DMS 273 (cell line): ENCODE measurements around the gene WDR33.
A peak's percentile ranks its signal among the peaks of the same experiment; 100 is the strongest.

Experiments
- DNase-seq: peaks from one replicate; lab custom pipeline; 2025; ENCODE audit not compliant: unreplicated experiment; lab: John Stamatoyannopoulos, UW

Gene WDR33

DNA sequence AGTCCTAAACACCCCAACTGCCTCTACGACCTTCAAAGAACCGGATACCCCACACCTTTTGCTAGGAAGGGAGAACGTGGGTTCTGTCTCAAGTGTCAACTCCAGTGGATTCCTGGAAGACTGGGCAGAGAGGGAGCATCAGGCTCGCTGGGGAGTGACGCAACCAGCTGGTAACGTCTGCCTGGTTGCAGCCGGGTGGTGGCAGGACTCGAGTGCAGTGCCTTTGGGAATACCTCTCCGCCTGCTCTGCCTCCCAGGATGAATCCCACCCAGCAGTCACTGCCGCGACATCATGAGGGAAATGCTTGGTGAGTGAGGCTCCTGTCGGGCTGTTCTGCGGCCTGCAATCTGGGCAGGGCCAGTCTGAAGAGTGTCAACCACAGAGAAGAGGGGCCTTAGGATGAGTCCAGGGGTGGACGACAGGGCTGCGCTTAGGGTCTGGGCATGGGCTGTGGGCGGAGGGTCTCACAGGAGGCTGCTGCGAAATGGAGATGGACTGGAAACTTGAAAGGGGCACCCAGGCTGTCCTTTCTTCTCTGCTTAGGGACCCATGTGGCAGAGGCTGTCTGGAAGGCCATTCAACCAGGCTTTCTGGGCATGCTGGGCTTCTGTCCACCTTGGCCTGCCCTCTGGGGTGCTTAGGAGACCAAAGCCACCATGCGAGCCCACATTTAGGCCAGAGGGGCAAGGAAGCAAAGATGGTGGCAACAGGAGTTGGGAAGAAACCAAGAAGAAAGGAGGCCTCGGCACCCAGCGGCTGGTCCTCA, 152.1 kb downstream of the WDR33 start:
- DNase-seq: no peak

DNA sequence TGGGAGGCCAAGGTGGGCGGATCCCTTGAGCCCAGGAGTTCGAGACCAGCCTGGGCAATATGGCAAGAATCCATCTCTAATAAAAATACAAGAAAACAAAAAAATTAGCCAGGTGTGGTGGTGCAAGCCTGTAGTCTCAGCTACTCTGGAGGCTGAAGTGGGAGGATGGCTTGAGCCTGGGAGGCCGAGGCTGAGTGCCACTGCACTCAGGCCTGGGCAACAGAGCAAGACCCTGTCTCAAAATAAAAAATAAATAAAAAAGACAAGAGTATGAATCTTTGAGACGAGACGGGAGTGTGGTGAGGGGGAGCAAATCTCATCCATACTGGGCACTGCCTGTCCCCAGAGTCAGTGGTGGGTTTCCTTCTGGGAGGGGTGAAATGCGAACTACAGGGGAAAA, 152.8 kb downstream of the WDR33 start:
- no peak for DNase-seq

DNA sequence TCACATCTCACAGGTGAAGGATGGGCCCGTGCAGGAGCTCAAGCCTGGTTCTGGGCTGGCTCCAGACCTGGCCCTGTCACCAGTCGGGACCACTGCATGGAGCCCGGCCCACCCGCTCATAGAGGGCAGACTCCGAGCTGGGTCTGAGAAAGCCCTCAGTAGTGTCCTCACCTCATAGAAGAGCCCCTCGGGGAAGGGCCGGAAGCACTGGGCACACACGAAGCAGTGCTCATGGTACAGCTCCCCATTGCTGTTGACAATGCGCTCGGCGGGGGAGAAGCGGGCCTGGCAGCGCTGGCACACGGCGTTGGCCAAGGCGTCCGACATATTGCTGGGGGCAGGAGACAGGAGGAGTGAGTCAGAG, 153.8 kb downstream of the WDR33 start:
- DNase-seq: no peak

DNA sequence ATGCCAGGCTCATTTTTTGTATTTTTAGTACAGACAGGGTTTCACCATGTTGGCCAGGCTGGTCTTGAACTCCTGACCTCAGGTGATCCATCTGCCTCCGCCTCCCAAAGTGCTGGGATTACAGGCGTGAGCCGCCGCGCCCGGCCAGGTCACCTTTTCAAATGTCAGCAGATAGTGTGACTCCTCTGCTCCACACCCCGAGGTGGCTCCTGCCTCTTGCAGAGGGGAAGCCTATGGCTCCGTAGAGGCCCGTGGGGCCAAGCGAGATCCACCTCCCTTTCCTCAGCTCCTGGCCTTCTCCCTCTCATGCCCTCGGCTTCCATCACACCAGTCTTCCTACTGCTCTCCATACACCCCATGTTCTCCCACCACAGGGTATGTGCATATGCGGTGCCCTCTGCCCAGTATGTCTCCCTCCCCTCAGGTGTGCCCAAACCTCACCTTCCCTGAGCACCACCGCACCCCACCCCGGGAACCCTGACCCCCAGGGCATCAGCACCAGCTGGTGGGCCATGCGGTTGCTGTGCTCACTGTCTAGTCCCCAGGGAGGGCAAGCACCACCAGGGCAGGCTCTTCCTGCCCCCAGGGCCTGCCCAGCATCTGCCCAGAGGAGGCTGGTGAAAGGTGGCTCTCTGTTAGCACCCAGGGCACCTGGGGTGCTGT, 154.3 kb downstream of the WDR33 start:
- DNase-seq: no peak

DNA sequence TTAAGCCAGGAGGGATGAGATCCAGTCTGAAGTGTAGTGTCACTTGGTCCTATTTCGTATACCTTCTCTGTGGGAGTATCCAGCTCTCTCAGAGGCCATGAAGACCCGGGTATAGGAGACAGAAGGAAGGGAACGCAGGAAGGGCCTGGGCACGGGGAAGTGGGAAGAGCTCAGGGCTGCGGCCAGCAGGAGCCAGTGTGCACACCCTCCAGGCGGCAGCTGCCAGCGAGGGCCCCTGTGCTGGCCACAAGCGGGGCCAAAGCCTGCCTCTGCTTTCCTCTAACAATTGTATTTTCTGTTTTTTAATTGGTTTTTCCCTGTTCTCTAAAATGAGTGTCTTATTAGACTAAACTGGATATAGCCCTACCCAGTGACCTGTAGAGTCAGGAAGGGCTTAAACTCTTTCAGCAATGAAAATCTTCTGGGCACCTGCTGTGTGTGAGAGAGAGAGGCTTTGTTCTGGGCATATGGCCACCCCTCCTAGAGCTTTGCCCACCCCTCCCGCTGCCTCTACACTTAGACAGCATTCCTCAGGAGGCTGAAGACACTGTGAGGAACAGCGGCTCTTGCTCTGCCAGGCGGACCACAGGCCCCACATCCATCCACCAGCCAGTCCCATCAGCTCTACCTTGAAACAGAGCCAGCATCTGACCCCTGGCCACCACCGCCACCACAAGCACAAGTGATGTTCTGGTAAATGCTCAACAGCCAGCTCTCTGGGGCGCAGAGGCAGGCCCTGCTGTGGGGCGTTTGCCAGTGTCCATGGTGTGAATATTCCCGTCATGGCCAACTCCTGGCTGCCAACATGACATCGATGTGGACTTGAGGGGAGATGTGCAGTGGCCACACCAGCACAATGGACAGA, 155.5 kb downstream of the WDR33 start:
- DNase-seq: no peak

DNA sequence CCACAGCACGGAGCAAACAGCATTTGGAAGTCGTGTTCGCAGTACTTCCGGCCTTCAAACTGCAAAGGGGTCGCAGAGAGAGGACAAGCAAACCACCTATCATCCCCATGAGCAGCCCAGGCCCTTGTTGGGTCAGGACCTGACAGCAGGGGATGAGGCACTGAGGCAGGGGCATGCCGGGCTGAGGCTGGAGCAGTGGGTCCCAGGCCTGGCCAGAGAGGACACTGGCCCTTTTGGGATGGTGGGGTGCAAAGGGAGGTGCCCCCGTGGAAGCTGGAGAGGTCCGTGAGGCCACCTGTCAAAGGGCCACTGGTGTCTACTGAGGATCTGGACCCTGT, 156.2 kb downstream of the WDR33 start:
- no peak for DNase-seq

DNA sequence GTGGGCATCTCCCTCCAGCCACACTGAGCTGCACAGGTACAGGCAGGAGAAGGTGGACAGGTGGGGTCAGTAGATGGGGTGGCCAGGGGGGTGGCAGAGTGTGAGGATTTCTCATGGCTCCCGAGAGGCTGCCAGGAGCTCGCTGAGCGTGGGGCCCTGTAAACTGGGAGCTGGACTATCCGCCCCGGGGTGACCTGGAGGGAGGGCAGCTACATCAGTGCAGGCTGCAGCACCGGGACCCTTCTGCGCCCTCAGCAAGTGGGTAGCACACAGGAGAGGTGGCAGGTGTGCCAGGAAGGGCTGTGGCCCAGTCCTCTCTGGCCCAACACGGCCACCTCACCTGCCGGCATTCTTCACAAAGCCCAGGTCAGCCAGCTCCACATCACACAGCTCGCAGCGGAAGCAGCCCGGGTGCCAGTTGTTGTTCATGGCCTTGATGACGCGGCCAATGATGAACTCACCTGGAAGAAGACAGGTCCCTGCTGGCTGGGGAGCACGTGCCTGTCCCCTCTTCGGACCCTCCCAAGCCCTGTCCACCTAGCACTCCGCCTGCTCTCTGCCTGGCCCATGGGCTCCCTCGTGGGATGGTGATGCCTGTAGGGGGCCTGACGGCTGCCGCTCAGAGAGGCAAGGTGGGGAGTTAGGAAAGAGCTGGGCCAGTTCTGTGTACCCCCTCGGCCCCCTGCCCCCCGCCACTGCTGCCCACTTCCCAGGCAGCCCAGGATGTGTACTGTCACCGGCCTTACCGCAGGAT, 156.7 kb downstream of the WDR33 start:
- DNase-seq: no peak

DNA sequence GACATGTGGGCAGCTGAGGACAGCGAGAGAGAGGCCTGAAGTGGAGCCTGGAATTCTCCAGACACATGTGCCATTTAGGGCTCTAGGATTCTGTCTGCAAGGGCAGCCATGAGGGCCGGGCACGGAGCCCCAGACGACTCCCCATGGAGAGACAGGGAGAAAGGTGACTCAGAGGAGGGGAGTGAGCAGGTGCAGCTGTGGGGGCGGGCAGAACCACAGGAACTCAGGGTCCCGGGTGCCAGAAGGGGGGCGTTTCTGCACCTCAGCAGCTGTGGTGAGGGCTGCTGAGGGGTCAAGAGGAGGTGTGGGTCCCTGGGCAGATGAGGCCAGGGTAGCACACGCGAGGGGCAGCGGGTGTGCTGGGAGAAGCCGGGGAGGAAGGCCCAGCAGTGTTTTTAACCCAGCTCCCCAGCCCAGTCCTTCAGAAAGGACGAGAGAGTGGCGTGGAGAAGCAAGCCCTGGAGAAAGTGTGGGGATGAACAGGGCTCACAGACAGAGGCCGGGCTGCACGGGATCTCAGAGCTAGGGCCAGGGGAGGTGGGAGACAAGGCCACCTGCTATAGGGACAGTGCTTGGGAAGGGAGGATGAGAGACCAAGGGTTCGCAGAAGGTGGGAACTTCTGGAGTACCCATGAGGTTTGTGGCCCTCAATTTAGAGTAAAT, 157.4 kb downstream of the WDR33 start:
- no peak for DNase-seq

DNA sequence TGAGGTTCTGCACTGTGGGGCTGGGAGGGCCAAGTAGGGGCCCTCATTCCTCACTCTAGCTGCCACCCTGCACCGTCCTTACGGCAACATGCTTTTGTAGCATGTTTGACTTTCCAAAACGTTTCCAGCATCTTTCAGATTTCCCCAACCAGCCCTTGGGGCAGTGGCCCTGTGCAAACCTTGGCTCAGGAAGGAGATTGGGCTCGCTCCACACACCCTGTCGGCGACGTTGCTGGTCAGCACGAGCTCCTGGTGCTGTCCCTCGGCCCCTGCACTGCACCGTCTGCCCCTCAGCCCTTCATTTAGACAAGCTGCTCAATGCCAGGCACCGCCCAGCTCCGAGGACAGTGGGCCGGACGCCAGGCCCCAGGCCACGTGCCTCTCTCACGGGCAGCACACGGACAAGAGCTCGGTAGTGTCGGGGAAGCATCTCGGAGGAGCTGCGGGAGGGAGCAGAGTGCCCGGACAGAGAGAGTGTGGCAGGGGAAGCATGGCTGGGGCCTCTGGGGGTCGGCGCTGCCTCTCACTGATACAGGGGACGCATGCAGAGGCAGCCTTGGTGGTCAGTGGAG, 158.1 kb downstream of the WDR33 start:
- DNase-seq: no peak

DNA sequence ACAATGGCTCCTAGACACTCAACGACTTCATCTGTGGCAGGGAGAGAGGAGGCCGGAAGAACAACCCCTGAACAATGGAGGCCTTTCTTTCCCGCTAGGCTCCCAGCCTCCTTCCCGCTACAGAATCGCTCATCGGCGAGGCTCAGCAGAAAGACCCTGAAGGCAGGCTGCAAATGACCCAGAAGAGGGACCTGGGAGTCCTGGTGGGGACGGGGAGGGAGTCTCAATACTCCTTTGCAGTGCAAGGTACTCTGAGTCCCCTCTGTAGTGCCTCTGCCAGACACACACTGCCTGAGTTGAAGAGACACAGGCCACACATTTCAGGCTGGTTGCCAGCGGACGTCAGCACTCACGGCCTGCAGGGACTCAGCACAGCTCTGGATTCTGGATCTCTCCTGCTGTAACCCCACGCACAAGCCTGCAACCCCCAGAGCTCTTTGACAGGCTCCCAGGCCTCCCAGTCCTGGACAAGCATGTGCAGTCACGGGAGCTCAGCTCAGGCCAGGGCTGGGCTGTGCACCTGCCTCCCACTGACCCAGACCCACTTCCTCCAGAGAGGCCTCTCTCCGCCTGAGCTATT, 158.9 kb downstream of the WDR33 start:
- DNase-seq: peak; percentile 13

DNA sequence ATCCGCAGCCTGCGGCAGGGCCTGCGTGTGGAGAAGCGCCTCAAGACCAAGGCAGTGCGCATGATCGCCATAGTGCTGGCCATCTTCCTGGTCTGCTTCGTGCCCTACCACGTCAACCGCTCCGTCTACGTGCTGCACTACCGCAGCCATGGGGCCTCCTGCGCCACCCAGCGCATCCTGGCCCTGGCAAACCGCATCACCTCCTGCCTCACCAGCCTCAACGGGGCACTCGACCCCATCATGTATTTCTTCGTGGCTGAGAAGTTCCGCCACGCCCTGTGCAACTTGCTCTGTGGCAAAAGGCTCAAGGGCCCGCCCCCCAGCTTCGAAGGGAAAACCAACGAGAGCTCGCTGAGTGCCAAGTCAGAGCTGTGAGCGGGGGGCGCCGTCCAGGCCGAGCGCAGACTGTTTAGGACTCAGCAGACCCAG, 159.6 kb downstream of the WDR33 start:
- no peak for DNase-seq
